Esophagus (tissue), 2 donors: ENCODE data around the gene TOP3A. TPM values are rescaled to one million over a fixed set of nuclear protein-coding genes. Genes with fewer than 3 reads are reported as not detected.

Experiments
- H3K27ac ChIP-seq, 2 donors: one replicate each; pipeline ENCODE4 v1.5.1; 2013; ENCODE audit warnings: low read depth in 2 of 2, mild to moderate bottlenecking in 2 of 2, inconsistent platforms in 1 of 2, low read length in 1 of 2, moderate library complexity in 1 of 2
- H3K27me3 ChIP-seq, 2 donors: one replicate each; pipeline ENCODE4 v1.6.1; 2013; ENCODE audit warnings: low read length in 2 of 2, control low read depth in 1 of 2, mild to moderate bottlenecking in 1 of 2; ENCODE audit not compliant: insufficient read depth in 2 of 2, control insufficient read depth in 1 of 2
- H3K36me3 ChIP-seq, 2 donors: one replicate each; pipeline ENCODE4 v1.6.1; 2013; ENCODE audit warnings: low read length in 1 of 2; ENCODE audit not compliant: control insufficient read depth in 2 of 2, insufficient read depth in 2 of 2
- H3K4me1 ChIP-seq, 2 donors: one replicate each; pipeline ENCODE4 v1.6.1; 2013; ENCODE audit warnings: low read length in 1 of 2; ENCODE audit not compliant: control insufficient read depth in 2 of 2, insufficient read depth in 2 of 2
- H3K4me3 ChIP-seq, 2 donors: one replicate each; pipeline ENCODE4 v1.5.1; 2013; ENCODE audit warnings: low read length in 2 of 2, mild to moderate bottlenecking in 2 of 2, low read depth in 1 of 2, moderate library complexity in 1 of 2
- H3K9me3 ChIP-seq, 2 donors: one replicate each; pipeline ENCODE4 v1.6.1; 2013; ENCODE audit warnings: mild to moderate bottlenecking in 2 of 2, low read depth in 1 of 2, low read length in 1 of 2, moderate library complexity in 1 of 2; ENCODE audit not compliant: control insufficient read depth in 2 of 2, insufficient read depth in 1 of 2
- WGBS, 2 donors: extraction: QIAGEN DNeasy Blood & Tissue Kit; methylation state at CpG; one replicate each; pipeline ENCODE4 v1.1.7; 2013; 5-methylcytosine and 5-hydroxymethylcytosine counted together
- polyA plus RNA-seq, 2 donors: library from polyadenylated mRNA; stranded (reverse); fragments of 200-250 nt; gene quantifications; one replicate each; pipeline ENCODE4 v1.2.3, GENCODE V29; 2013
- donor health status: healthy with polysubstance abuse.
- donor health status: Bipolar disorder and iron deficiency.

Gene TOP3A
- polyA plus RNA-seq = 10 to 100 TPM in 1 of 2 donors, 1 to 10 TPM in 1; 9.4 to 14.6 TPM

- peaks cover 15 to 25% of the 10 kb centered on the region in 2 donors for H3K4me1 ChIP-seq
- H3K9me3 ChIP-seq = no peaks in the 10 kb centered on the region
- WGBS, 2 donors = 0 to 1% methylated on average over 75 to 78 of the region's 78 CpGs
- H3K4me3 ChIP-seq = peak within 1 kb of the TSS; percentile 76 to 82
- H3K27ac ChIP-seq = peak within 1 kb of the TSS; percentile 95 to 96
- H3K36me3 ChIP-seq = peaks cover 0 to 20% of the 10 kb centered on the region in 2 donors
- H3K27me3 ChIP-seq = no peaks in the 10 kb centered on the region
These were observed at the start of gene TOP3A, which contains the start of gene SMCR8 for GRCh38 chr17:18314731-18315561. TOP3A (minus strand) TSS chr17:18314994; CDS start chr17:18314778, 216 bp downstream. SMCR8 (plus strand) TSS chr17:18315293; CDS start chr17:18315790, 497 bp downstream.

GRCh38 chr17:18364166-18364565 is 49.4 kb upstream of the TOP3A start:
- Histone ChIP-seq H3K27me3 (no peaks in the 10 kb centered on the region), H3K4me1 (no peaks in the 10 kb centered on the region), H3K9me3 (no peaks in the 10 kb centered on the region), H3K27ac (no peak overlapping the region), H3K36me3 (peaks cover 0 to under 1% of the 10 kb centered on the region in 2 donors), H3K4me3 (no peak overlapping the region)
- WGBS, 2 donors = 83 to 89% methylated on average over 6 of the region's 6 CpGs

- peak within 1 kb of the TSS; percentile 81 to 85 for H3K27ac ChIP-seq
- H3K4me3 ChIP-seq = peak within 1 kb of the TSS; percentile 69 to 85
- 0 to 1% methylated on average over 62 to 76 of the region's 76 CpGs for WGBS, 2 donors
- no peaks in the 10 kb centered on the region for H3K4me1 ChIP-seq
- H3K36me3 ChIP-seq = peaks cover 0 to 2% of the 10 kb centered on the region in 2 donors
- H3K27me3 ChIP-seq = no peaks in the 10 kb centered on the region
- H3K9me3 ChIP-seq = no peaks in the 10 kb centered on the region
These were observed 48.6 kb upstream of the TOP3A start, which contains the start of gene SHMT1 for GRCh38 chr17:18363101-18364049. SHMT1 (minus strand) TSS chr17:18363550; CDS start chr17:18355981, 7,569 bp downstream.

- WGBS, 2 donors = 3% methylated on average over 14 of the region's 14 CpGs
- Histone ChIP-seq H3K36me3 (peaks cover 0 to 2% of the 10 kb centered on the region in 2 donors), H3K4me1 (no peaks in the 10 kb centered on the region), H3K9me3 (no peaks in the 10 kb centered on the region), H3K4me3 (peak overlapping the region; percentile 69 to 85), H3K27ac (peak overlapping the region; percentile 81 to 85), H3K27me3 (no peaks in the 10 kb centered on the region)
These were observed 47.9 kb upstream of the TOP3A start for GRCh38 chr17:18362698-18363100.

- Histone ChIP-seq H3K27ac (peak overlapping the region; percentile 81 to 85), H3K9me3 (no peaks in the 10 kb centered on the region), H3K4me1 (no peaks in the 10 kb centered on the region), H3K27me3 (no peaks in the 10 kb centered on the region), H3K36me3 (peaks cover 0 to 2% of the 10 kb centered on the region in 2 donors), H3K4me3 (peak overlapping the region; percentile 69 to 85)
- 42 to 45% methylated on average over 15 of the region's 15 CpGs for WGBS, 2 donors
These were observed 47.3 kb upstream of the TOP3A start for GRCh38 chr17:18361837-18362697.

- peaks cover 0 to 2% of the 10 kb centered on the region in 2 donors for H3K36me3 ChIP-seq
- no peaks in the 10 kb centered on the region for H3K9me3 ChIP-seq
- no peaks in the 10 kb centered on the region for H3K4me1 ChIP-seq
- H3K27me3 ChIP-seq = no peaks in the 10 kb centered on the region
- H3K27ac ChIP-seq = no peak overlapping the region
- H3K4me3 ChIP-seq = no peak overlapping the region
- WGBS, 2 donors = 83 to 89% methylated on average over 8 of the region's 8 CpGs
These were observed 45.7 kb upstream of the TOP3A start for GRCh38 chr17:18360518-18360917.

- Histone ChIP-seq H3K27ac (no peak overlapping the region), H3K4me1 (no peaks in the 10 kb centered on the region), H3K4me3 (no peak overlapping the region), H3K36me3 (peaks cover 6 to 14% of the 10 kb centered on the region in 2 donors), H3K9me3 (no peaks in the 10 kb centered on the region), H3K27me3 (no peaks in the 10 kb centered on the region)
- WGBS, 2 donors = 87 to 89% methylated on average over 10 of the region's 10 CpGs
These were observed 41.8 kb upstream of the TOP3A start for GRCh38 chr17:18356624-18357023.

- peaks cover 6 to 15% of the 10 kb centered on the region in 2 donors for H3K36me3 ChIP-seq
- H3K4me1 ChIP-seq = no peaks in the 10 kb centered on the region
- no peak overlapping the region for H3K27ac ChIP-seq
- H3K27me3 ChIP-seq = no peaks in the 10 kb centered on the region
- 94 to 95% methylated on average over 6 of the region's 6 CpGs for WGBS, 2 donors
- H3K4me3 ChIP-seq = no peak overlapping the region
- H3K9me3 ChIP-seq = no peaks in the 10 kb centered on the region
These were observed 38.7 kb upstream of the TOP3A start for GRCh38 chr17:18353541-18353940.
